LNCaP clone FGC (cell line): ENCODE measurements around the gene MACROH2A1.

Experiments
- DNase-seq: peaks from one replicate; pipeline ENCODE4 v3.0.0-alpha.2; 2011; ENCODE audit warnings: low read depth
- H3K4me3 ChIP-seq: 2 replicates; pipeline ENCODE4 v1.5.1; 2011; ENCODE audit warnings: mild to moderate bottlenecking, low read depth, low read length, control low read depth
- CTCF ChIP-seq: IDR thresholded peaks from 2 replicates; pipeline ENCODE4 v1.5.1; 2012; ENCODE audit warnings: mild to moderate bottlenecking; ENCODE audit not compliant: control insufficient read depth, insufficient read depth; ENCODE audit errors: extremely low read depth

Gene MACROH2A1

GRCh38 chr5:135379046-135379654 is 19.9 kb downstream of the MACROH2A1 start:
- no peak for TF ChIP-seq CTCF
- no peak overlapping the region for H3K4me3 ChIP-seq
- DNase-seq = no peak

GRCh38 chr5:135377751-135378680 is 21.0 kb downstream of the MACROH2A1 start:
- H3K4me3 ChIP-seq = no peak overlapping the region
- TF ChIP-seq CTCF = no peak
- no peak for DNase-seq

- peak; percentile 69 for DNase-seq
- no peak for TF ChIP-seq CTCF
- no peak overlapping the region for H3K4me3 ChIP-seq
These were observed 21.9 kb downstream of the MACROH2A1 start for GRCh38 chr5:135376961-135377624.

GRCh38 chr5:135375040-135375793 is 23.8 kb downstream of the MACROH2A1 start:
- no peak overlapping the region for H3K4me3 ChIP-seq
- no peak for DNase-seq
- no peak for TF ChIP-seq CTCF

GRCh38 chr5:135373736-135374515 is 25.1 kb downstream of the MACROH2A1 start:
- DNase-seq = no peak
- TF ChIP-seq CTCF = no peak
- no peak overlapping the region for H3K4me3 ChIP-seq

- no peak for TF ChIP-seq CTCF
- no peak for DNase-seq
- no peak overlapping the region for H3K4me3 ChIP-seq
These were observed 26.2 kb downstream of the MACROH2A1 start for GRCh38 chr5:135372654-135373381.
